Neural cell (in vitro differentiated cells): ENCODE results near the gene ODF2L. TPM values are rescaled to one million over a fixed set of nuclear protein-coding genes. Genes with fewer than 3 reads are reported as not detected.

ENCODE experiments used
- H2AFZ ChIP-seq: fragments of 200-600, 300-800 bp; sonication (generic), shearing (Covaris generic); 2 replicates; pipeline ENCODE4 v1.6.0; 2014; ENCODE audit warnings: low read depth, mild to moderate bottlenecking, antibody characterized with exemption, low read length, moderate library complexity
- H3F3A ChIP-seq: fragments of 200-600 bp; shearing (Covaris generic); 2 replicates; pipeline ENCODE4 v1.6.1; 2016; ENCODE audit warnings: mild to moderate bottlenecking, moderate library complexity, mixed read lengths, antibody characterized with exemption, low read length; ENCODE audit not compliant: insufficient read depth, poor library complexity, severe bottlenecking
- H3K27ac ChIP-seq: fragments of 200-600, 300-800 bp; sonication (generic), shearing (Covaris generic); 2 replicates; pipeline ENCODE4 v1.5.1; 2014; ENCODE audit warnings: mild to moderate bottlenecking, low read length, moderate library complexity
- H3K27me3 ChIP-seq: fragments of 300-800, 200-600 bp; sonication (generic), shearing (Covaris generic); 2 replicates; pipeline ENCODE4 v1.6.0; 2014; ENCODE audit warnings: mild to moderate bottlenecking, low read depth, low read length, moderate library complexity; ENCODE audit not compliant: insufficient read depth
- H3K36me3 ChIP-seq: fragments of 300-800, 200-600 bp; sonication (generic), shearing (Covaris generic); 2 replicates; pipeline ENCODE4 v1.5.1; 2014; ENCODE audit warnings: mild to moderate bottlenecking, antibody characterized with exemption, low read length, moderate library complexity; ENCODE audit not compliant: insufficient read depth
- H3K4me2 ChIP-seq: fragments of 300-800, 200-600 bp; sonication (generic), shearing (Covaris generic); 2 replicates; pipeline ENCODE4 v1.6.0; 2014; ENCODE audit warnings: mild to moderate bottlenecking, low read length
- H3K4me3 ChIP-seq: fragments of 300-800, 200-600 bp; sonication (generic), shearing (Covaris generic); 2 replicates; pipeline ENCODE4 v1.5.1; 2014; ENCODE audit warnings: mild to moderate bottlenecking, low read length, moderate library complexity
- H3K79me2 ChIP-seq: fragments of 200-600 bp; shearing (Covaris generic); replicated peaks from 2 replicates; pipeline ENCODE4 v1.6.0; 2014; ENCODE audit warnings: mild to moderate bottlenecking, low read length, moderate library complexity; ENCODE audit not compliant: insufficient read depth
- H3K9ac ChIP-seq: fragments of 300-800, 200-600 bp; sonication (generic), shearing (Covaris generic); 2 replicates; pipeline ENCODE4 v1.6.1; 2016; ENCODE audit warnings: mild to moderate bottlenecking, low read length, mixed read lengths
- H3K9me2 ChIP-seq: fragments of 200-600 bp; shearing (Covaris generic); 2 replicates; pipeline ENCODE4 v1.6.1; 2016; ENCODE audit warnings: mild to moderate bottlenecking, low read length, mixed read lengths; ENCODE audit not compliant: insufficient read depth
- H3K9me3 ChIP-seq: fragments of 200-600, 300-800 bp; sonication (generic), shearing (Covaris generic); 2 replicates; pipeline ENCODE4 v1.6.1; 2016; ENCODE audit warnings: mild to moderate bottlenecking, mixed run types, low read length, moderate library complexity, mixed read lengths
- H4K20me1 ChIP-seq: fragments of 200-600 bp; shearing (Covaris generic); 2 replicates; pipeline ENCODE4 v1.6.1; 2016; ENCODE audit warnings: mild to moderate bottlenecking, mixed run types; ENCODE audit not compliant: insufficient read depth
- CTCF ChIP-seq: fragments of 450-650 bp; IDR thresholded peaks from 2 replicates; pipeline ENCODE4 v1.5.1; 2014; ENCODE audit warnings: antibody characterized with exemption, mild to moderate bottlenecking, moderate library complexity; ENCODE audit not compliant: poor library complexity, severe bottlenecking
- EP300 ChIP-seq: fragments of 450-650 bp; conservative IDR thresholded peaks from 2 replicates; pipeline ENCODE4 v1.6.1; 2014; ENCODE audit warnings: antibody characterized with exemption, mild to moderate bottlenecking, moderate library complexity; ENCODE audit not compliant: poor library complexity, severe bottlenecking
- EZH2 ChIP-seq: fragments of 200-600, 300-800 bp; shearing (Covaris generic), sonication (generic); IDR thresholded peaks from 2 replicates; pipeline ENCODE4 v1.6.1; 2014; ENCODE audit warnings: antibody characterized with exemption, low read length, borderline replicate concordance, mild to moderate bottlenecking; ENCODE audit not compliant: insufficient read depth, poor library complexity, severe bottlenecking
- MXI1 ChIP-seq: fragments of 450-650 bp; conservative IDR thresholded peaks from 2 replicates; pipeline ENCODE4 v1.6.1; 2014; ENCODE audit warnings: antibody characterized with exemption, mild to moderate bottlenecking; ENCODE audit not compliant: poor library complexity, severe bottlenecking
- POLR2AphosphoS5 ChIP-seq: IDR thresholded peaks from 2 replicates; pipeline ENCODE4 v1.6.1; 2012
- RAD21 ChIP-seq: fragments of 450-650 bp; conservative IDR thresholded peaks from 2 replicates; pipeline ENCODE4 v1.6.1; 2014; ENCODE audit warnings: antibody characterized with exemption, mild to moderate bottlenecking, moderate library complexity
- REST ChIP-seq: IDR thresholded peaks from 2 replicates; pipeline ENCODE4 v1.6.1; 2012; ENCODE audit warnings: borderline replicate concordance
- SMC3 ChIP-seq: fragments of 450-650 bp; conservative IDR thresholded peaks from 2 replicates; pipeline ENCODE4 v1.6.1; 2014; ENCODE audit warnings: antibody characterized with exemption, mild to moderate bottlenecking, moderate library complexity; ENCODE audit not compliant: poor library complexity
- TAF1 ChIP-seq: IDR thresholded peaks from 2 replicates; pipeline ENCODE4 v1.6.1; 2012; ENCODE audit warnings: low read depth
- polyA plus RNA-seq: library from polyadenylated mRNA; depleted of rRNA; stranded (reverse); fragments of >200 nt; gene quantifications from 2 replicates; pipeline ENCODE4 v1.2.3, GENCODE V29; 2014

ODF2L gene
- polyA plus RNA-seq, 1 donor from 2014 or later: 138 TPM

- H3K27ac ChIP-seq: no peak overlapping the region
Measured at GRCh38 chr1:86429122-86429725, 33.1 kb upstream of the ODF2L start.

GRCh38 chr1:86423873-86424272 lies 27.8 kb upstream of the ODF2L start, which contains the start of gene CLCA2:
TSS of gene CLCA2 (plus strand) at chr1:86424171. CDS start at chr1:86424248, 77 bp downstream.
- no peaks in the 10 kb centered on the region for H3K79me2 ChIP-seq
- H3K27ac ChIP-seq: no peak within 1 kb of the TSS
- no peaks in the 10 kb centered on the region for H3K27me3 ChIP-seq
- no peaks in the 10 kb centered on the region for H4K20me1 ChIP-seq
- H3F3A ChIP-seq: no peaks in the 10 kb centered on the region
- no peaks in the 10 kb centered on the region for H3K9me3 ChIP-seq
- no peaks in the 10 kb centered on the region for H3K9me2 ChIP-seq
- H2AFZ ChIP-seq: no peak within 1 kb of the TSS
- no peak within 1 kb of the TSS for H3K4me3 ChIP-seq
- no peak within 1 kb of the TSS for H3K9ac ChIP-seq
- H3K36me3 ChIP-seq: no peaks in the 10 kb centered on the region
- H3K4me2 ChIP-seq: no peak within 1 kb of the TSS
- TF ChIP-seq TAF1: no peak

More at GRCh38 chr1:86429122-86429725, 33.1 kb upstream of the ODF2L start:
- H3K79me2 ChIP-seq: no peaks in the 10 kb centered on the region
- no peak for TF ChIP-seq EP300
- TF ChIP-seq POLR2AphosphoS5: no peak
- TF ChIP-seq EZH2: no peak
- no peak for TF ChIP-seq REST
- no peak for TF ChIP-seq SMC3
- no peak for TF ChIP-seq CTCF
- TF ChIP-seq TAF1: no peak
- TF ChIP-seq MXI1: no peak
- no peak for TF ChIP-seq RAD21
- H4K20me1 ChIP-seq: no peaks in the 10 kb centered on the region
- no peaks in the 10 kb centered on the region for H3K27me3 ChIP-seq
- no peaks in the 10 kb centered on the region for H3K36me3 ChIP-seq
- H2AFZ ChIP-seq: no peak overlapping the region
- H3K4me2 ChIP-seq: no peak overlapping the region
- no peak overlapping the region for H3K4me3 ChIP-seq
- H3K9me2 ChIP-seq: no peaks in the 10 kb centered on the region
- H3F3A ChIP-seq: no peaks in the 10 kb centered on the region
- H3K9me3 ChIP-seq: no peaks in the 10 kb centered on the region
- no peak overlapping the region for H3K9ac ChIP-seq

GRCh38 chr1:86423473-86423872 lies 27.4 kb upstream of the ODF2L start:
- Histone ChIP-seq H2AFZ (no peak overlapping the region), H3K9ac (no peak overlapping the region), H3F3A (no peaks in the 10 kb centered on the region), H3K4me2 (no peak overlapping the region), H3K4me3 (no peak overlapping the region), H3K9me3 (no peaks in the 10 kb centered on the region), H3K36me3 (no peaks in the 10 kb centered on the region), H3K27me3 (no peaks in the 10 kb centered on the region), H3K79me2 (no peaks in the 10 kb centered on the region), H4K20me1 (no peaks in the 10 kb centered on the region), H3K9me2 (no peaks in the 10 kb centered on the region), H3K27ac (no peak overlapping the region)
- TF ChIP-seq RAD21: no peak
- TF ChIP-seq POLR2AphosphoS5: no peak
- no peak for TF ChIP-seq EP300
- no peak for TF ChIP-seq REST
- no peak for TF ChIP-seq SMC3
- no peak for TF ChIP-seq CTCF
- no peak for TF ChIP-seq TAF1
- no peak for TF ChIP-seq EZH2
- TF ChIP-seq MXI1: no peak
